Lower leg skin (tissue), 3 donors: Measurements from ENCODE around the gene APBA2.

Source experiments
- POLR2A ChIP-seq, 2 donors: fragments of 450-650 bp; IDR thresholded peaks; one replicate each; pipeline ENCODE4 v1.6.1; 2016 to 2017; ENCODE audit warnings: antibody characterized with exemption in 2 of 2, mild to moderate bottlenecking in 1 of 2, moderate library complexity in 1 of 2
- TF ChIP-seq, protein P1 (sequence below), 3 donors: fragments of 450-650 bp; IDR thresholded peaks; one replicate each; pipeline ENCODE4 v1.5.1; 2016; ENCODE audit warnings: antibody characterized with exemption in 3 of 3, mild to moderate bottlenecking in 3 of 3, moderate library complexity in 2 of 3

- no peak for TF ChIP-seq POLR2A (IDR thresholded peaks at IDR 0.05)
- TF ChIP-seq, protein P1, sequence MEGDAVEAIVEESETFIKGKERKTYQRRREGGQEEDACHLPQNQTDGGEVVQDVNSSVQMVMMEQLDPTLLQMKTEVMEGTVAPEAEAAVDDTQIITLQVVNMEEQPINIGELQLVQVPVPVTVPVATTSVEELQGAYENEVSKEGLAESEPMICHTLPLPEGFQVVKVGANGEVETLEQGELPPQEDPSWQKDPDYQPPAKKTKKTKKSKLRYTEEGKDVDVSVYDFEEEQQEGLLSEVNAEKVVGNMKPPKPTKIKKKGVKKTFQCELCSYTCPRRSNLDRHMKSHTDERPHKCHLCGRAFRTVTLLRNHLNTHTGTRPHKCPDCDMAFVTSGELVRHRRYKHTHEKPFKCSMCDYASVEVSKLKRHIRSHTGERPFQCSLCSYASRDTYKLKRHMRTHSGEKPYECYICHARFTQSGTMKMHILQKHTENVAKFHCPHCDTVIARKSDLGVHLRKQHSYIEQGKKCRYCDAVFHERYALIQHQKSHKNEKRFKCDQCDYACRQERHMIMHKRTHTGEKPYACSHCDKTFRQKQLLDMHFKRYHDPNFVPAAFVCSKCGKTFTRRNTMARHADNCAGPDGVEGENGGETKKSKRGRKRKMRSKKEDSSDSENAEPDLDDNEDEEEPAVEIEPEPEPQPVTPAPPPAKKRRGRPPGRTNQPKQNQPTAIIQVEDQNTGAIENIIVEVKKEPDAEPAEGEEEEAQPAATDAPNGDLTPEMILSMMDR (IDR thresholded peaks at IDR 0.05): no peak
These were observed 207.3 kb downstream of the APBA2 start for GRCh38 chr15:29093065-29093435.
